ENCODE measurements around the gene UCN.

DNA sequence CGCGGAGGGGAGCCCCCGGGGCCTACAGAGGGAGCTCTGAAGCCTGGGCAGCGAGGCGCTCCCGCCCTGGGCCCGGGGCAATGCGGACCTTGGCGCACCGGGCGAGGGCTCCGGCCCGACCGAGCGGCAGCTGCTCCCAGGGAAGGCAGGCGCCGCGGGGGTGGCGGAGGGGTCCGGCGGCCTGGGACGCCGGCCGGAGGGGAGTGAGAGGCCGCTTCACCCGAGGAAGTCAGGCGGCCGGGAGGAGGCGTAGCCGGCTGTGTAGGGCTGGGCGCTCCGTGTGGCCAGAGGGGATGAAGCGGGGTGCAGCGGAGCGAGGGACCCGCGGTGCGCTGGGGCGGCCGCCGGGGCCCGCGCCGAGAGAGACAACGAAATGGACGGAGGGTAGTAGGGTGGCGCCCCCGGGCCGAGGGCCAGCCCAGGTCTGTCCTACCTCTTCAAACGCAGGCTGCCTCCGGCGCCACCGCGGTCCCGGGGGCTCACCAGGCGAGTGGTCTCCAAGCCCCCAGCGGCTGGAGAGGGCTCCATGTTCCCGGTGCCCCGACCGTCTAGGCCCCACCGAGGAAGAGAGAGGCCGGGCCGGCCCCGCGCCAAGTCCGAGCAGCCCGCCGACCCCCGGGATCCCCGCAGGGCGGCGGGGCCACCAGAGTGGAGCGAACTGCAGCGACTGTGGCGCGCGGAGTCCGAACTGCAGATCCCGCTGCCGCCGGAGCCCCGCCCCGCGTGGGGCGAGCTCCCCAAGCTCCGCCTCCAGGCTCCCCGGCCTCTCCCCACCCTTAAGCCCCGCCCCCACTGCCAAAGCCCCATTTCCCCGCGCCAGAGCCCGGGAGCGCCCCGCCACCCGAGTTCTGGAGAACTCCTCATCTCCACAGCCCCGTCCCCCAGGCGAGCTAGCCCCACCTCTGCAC is 45.6 kb downstream of the UCN start, which contains the start of gene SLC30A3:
- TF ChIP-seq, protein P1, sequence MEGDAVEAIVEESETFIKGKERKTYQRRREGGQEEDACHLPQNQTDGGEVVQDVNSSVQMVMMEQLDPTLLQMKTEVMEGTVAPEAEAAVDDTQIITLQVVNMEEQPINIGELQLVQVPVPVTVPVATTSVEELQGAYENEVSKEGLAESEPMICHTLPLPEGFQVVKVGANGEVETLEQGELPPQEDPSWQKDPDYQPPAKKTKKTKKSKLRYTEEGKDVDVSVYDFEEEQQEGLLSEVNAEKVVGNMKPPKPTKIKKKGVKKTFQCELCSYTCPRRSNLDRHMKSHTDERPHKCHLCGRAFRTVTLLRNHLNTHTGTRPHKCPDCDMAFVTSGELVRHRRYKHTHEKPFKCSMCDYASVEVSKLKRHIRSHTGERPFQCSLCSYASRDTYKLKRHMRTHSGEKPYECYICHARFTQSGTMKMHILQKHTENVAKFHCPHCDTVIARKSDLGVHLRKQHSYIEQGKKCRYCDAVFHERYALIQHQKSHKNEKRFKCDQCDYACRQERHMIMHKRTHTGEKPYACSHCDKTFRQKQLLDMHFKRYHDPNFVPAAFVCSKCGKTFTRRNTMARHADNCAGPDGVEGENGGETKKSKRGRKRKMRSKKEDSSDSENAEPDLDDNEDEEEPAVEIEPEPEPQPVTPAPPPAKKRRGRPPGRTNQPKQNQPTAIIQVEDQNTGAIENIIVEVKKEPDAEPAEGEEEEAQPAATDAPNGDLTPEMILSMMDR (IDR thresholded peaks at IDR 0.05), result no peak
- TF ChIP-seq POLR2A (IDR thresholded peaks at IDR 0.05) (no peak), EP300 (IDR thresholded peaks at IDR 0.05) (no peak), POLR2AphosphoS5 (IDR thresholded peaks at IDR 0.05) (no peak)

Data from upper lobe of left lung (tissue), 4 donors.